K562 (cell line): ENCODE measurements around the gene HIVEP1. TPM values are rescaled to one million over a fixed set of nuclear protein-coding genes. Genes with fewer than 3 reads are reported as not detected.
A peak's percentile ranks its signal among the peaks of the same experiment; 100 is the strongest.

ENCODE experiments used
- AFF1 ChIP-seq, 2 experiments: fragments of 450-650 bp; IDR thresholded peaks; 2 replicates each; pipeline ENCODE4 v1.6.1; 2018; ENCODE audit warnings: mild to moderate bottlenecking in 2 of 2, low read depth in 1 of 2; ENCODE audit not compliant: partially characterized antibody in 2 of 2
- CHD2 ChIP-seq: IDR thresholded peaks from 2 replicates; pipeline ENCODE4 v1.6.1; 2011; ENCODE audit warnings: low read depth, low read length
- DPF2 ChIP-seq: fragments of 450-650 bp; IDR thresholded peaks from 2 replicates; pipeline ENCODE4 v1.6.1; 2016
- HCFC1 ChIP-seq: IDR thresholded peaks from 2 replicates; pipeline ENCODE4 v1.6.1; 2012; ENCODE audit warnings: low read depth, low read length, improper control_type of control experiment
- HMBOX1 ChIP-seq: sonication (generic); IDR thresholded peaks from 2 replicates; pipeline ENCODE4 v1.6.1; 2016
- NFRKB ChIP-seq: fragments of 450-650 bp; IDR thresholded peaks from 2 replicates; pipeline ENCODE4 v1.6.1; 2016; ENCODE audit warnings: low read depth
- NR2C1 ChIP-seq, 2 experiments: fragments of 450-650 bp; IDR thresholded peaks; 2 replicates each; pipeline ENCODE4 v1.6.1; 2017; ENCODE audit warnings: mild to moderate bottlenecking in 2 of 2, antibody characterized with exemption in 1 of 2, inconsistent platforms in 1 of 2, missing compliant biosample characterization in 1 of 2, missing genetic modification characterization in 1 of 2
- PHB2 ChIP-seq: fragments of 450-650 bp; IDR thresholded peaks from 2 replicates; pipeline ENCODE4 v1.6.1; 2017; ENCODE audit warnings: low read depth
- RCOR1 ChIP-seq, 2 experiments: IDR thresholded peaks; 2 replicates each; pipeline ENCODE4 v1.6.1; 2012; ENCODE audit warnings: low read depth in 2 of 2, low read length in 2 of 2, borderline replicate concordance in 1 of 2, improper control_type of control experiment in 1 of 2
- SAFB2 ChIP-seq: fragments of 200-400 bp; formaldehyde crosslinking; IDR thresholded peaks from 2 replicates; pipeline ENCODE4 v1.6.1; 2018; ENCODE audit warnings: borderline replicate concordance, low read length, low read depth, moderate library complexity; ENCODE audit not compliant: severe bottlenecking
- ZBTB2 ChIP-seq: fragments of 450-650 bp; IDR thresholded peaks from 2 replicates; pipeline ENCODE4 v1.6.1; 2016; ENCODE audit warnings: antibody characterized with exemption
- ZNF395 ChIP-seq: fragments of 200-800 bp; sonication (Bioruptor generic); IDR thresholded peaks from 2 replicates; pipeline ENCODE4 v1.6.1; 2017; ENCODE audit warnings: missing genetic modification characterization, missing compliant biosample characterization
- ZNF592 ChIP-seq: fragments of 450-650 bp; IDR thresholded peaks from 2 replicates; pipeline ENCODE4 v1.6.1; 2017; ENCODE audit warnings: antibody characterized with exemption, mild to moderate bottlenecking
- polyA plus RNA-seq, 8 experiments: library from polyadenylated mRNA; depleted of rRNA in 4 of 8; stranded (reverse) in 5 of 8; unstranded in 3 of 8; fragments of >200 nt; fragmentation: Nextera tagmentation in 2 of 8; fragmentation: Illumina TruSeq in 1 of 8; extraction: Ambion mirVana in 2 of 8; extraction: Trizol in 1 of 8; gene quantifications; 2 replicates each; pipeline versions ENCODE4 v1.2.1 to v1.2.3, GENCODE V29; 2011 to 2014; ENCODE audit warnings: inconsistent platforms in 1 of 8, missing spikeins in 1 of 8
- total RNA-seq, 7 experiments: library from RNA; depleted of rRNA in 6 of 7; stranded (reverse); fragments of >200 nt in 6 of 7; fragmentation: Illumina TruSeq in 2 of 7; extraction: Trizol in 2 of 7; gene quantifications; 2 replicates each; pipeline versions ENCODE4 v1.2.1 to v1.2.3, GENCODE V29; 2011 to 2021; ENCODE audit warnings: low replicate concordance in 1 of 7

Gene HIVEP1
- total and polyA plus RNA-seq, 9 of the 15 experiments (the other 6 are each of a cell fraction or from before 2014, with no cell fraction given): 6.0 to 33.3 (median 21.7) TPM

- TF ChIP-seq RCOR1 (IDR thresholded peaks at IDR 0.05; ENCODE audit: borderline replicate concordance in 1 of 2, low read depth in 2 of 2, low read length in 2 of 2): 0 out of 4 replicates have a peak, but pooled peaks of 1 of the 2 experiments have one; percentile 19
- TF ChIP-seq NFRKB: peak; percentile 93
- peak; percentile 81 for TF ChIP-seq CHD2
- TF ChIP-seq SAFB2: no peak
- 0 out of 2 replicates have a peak, but pooled peaks have one; percentile 27 for TF ChIP-seq HCFC1
- peak; percentile 66; the same call in 1 of the 2 replicates for TF ChIP-seq DPF2
- TF ChIP-seq ZNF592: peak; percentile 88
- TF ChIP-seq PHB2: no peak
- TF ChIP-seq NR2C1 (IDR thresholded peaks at IDR 0.05): no peak
- no peak for TF ChIP-seq NR2C1 (tag; IDR thresholded peaks at IDR 0.05)
- TF ChIP-seq ZBTB2: peak; percentile 56; the same call in 1 of the 2 replicates
- TF ChIP-seq AFF1 (IDR thresholded peaks at IDR 0.05; ENCODE audit: low read depth in 1 of 2, partially characterized antibody in 2 of 2): peak; percentile 35 to 39
- TF ChIP-seq HMBOX1: 0 out of 2 replicates have a peak, but pooled peaks have one; percentile 34
- peak; percentile 96 for TF ChIP-seq ZNF395 (CRISPR knock-in tag)
These were observed 10.9 kb downstream of the HIVEP1 start (continued) for GRCh38 chr6:12022953-12023388.
